Placental epithelial cell (primary cell): ENCODE measurements around the gene INPP5B. TPM values are rescaled to one million over a fixed set of nuclear protein-coding genes. Genes with fewer than 3 reads are reported as not detected.

Source experiments
- small RNA-seq: library from RNA; depleted of rRNA; stranded (forward); fragments of <200 nt; gene quantifications from one replicate; pipeline ENCODE3, GENCODE V24; 2012
- total RNA-seq: library from RNA; depleted of rRNA; stranded (reverse); fragments of >200 nt; gene quantifications from 2 replicates; pipeline ENCODE4 v1.2.3, GENCODE V29; 2012

INPP5B gene
- 20.8 and 31.0 TPM in 2 replicates for total RNA-seq

DNA sequence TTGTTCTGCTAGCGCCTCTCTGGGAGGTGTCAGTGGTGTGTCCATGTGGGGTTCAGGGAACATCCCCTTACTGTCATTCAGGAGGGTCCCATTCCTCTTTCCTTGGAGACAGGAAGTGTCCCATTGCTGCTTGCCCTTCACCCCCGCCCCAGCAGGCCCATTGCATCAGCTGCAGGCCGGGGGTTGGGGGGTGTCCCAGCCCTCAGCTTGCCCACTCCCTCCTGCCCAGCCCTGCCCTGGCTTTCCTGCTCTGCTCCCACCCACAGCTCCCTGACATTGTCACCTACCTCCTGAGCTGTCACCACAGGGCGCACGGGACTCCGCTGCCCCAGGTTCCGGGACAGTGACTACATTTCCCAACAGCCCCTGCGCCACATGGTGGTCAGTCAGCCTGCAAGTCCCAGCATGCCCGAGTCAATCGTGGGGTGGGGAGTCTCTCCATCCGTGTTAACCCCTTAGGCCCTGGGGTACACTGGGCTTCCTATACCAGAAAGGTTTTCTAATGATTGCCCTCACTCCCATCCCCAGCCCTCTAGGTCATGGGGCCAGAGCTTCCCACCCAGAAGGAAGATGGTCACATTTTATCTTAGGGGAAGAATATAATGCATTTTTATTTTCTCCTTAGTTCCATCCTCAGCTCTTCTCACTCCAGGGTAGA lies at the start of gene INPP5B:
Gene INPP5B, minus strand, starts transcription at position 351 of the 658 bp plus-strand sequence. CDS start 745 bp downstream, outside the sequence.

GRCh38 chr1:37859507-37860345 lies 87.1 kb downstream of the INPP5B start, which contains the start of gene MTF1:
Gene MTF1, minus strand, starts transcription at chr1:37859592. Its CDS starts 1,934 bp downstream, at chr1:37857658.

Small RNA genes within 50 kb of the gene (small RNA-seq; reads per million reads assigned to genes)
- gene RF00017 (not detected), gene RF00092 (not detected), gene RNU6-510P (not detected), gene RNU6-584P (not detected)

Other genes with a start within 250 kb of the INPP5B start
- gene EPHA10, start 181.9 kb downstream of the INPP5B start, total RNA-seq: under 0.01 TPM in 1 of 2 replicates, not detected in the other
- 0.98 and 2.0 TPM in 2 replicates for gene MANEAL, start 153.2 kb downstream of the INPP5B start, total RNA-seq
- 14.5 and 26.4 TPM in 2 replicates for gene C1orf122, start 139.3 kb downstream of the INPP5B start, total RNA-seq
- gene YRDC, start 138.8 kb downstream of the INPP5B start, total RNA-seq: 5.1 and 10.7 TPM in 2 replicates
- 2.6 and 3.5 TPM in 2 replicates for gene MTF1, start 87.5 kb downstream of the INPP5B start, total RNA-seq
- 58.9 and 65.2 TPM in 2 replicates for gene SF3A3, start 43.0 kb upstream of the INPP5B start, total RNA-seq
- 14.1 and 30.0 TPM in 2 replicates for gene FHL3, start 58.5 kb upstream of the INPP5B start, total RNA-seq
- gene UTP11, start 65.7 kb upstream of the INPP5B start, total RNA-seq: 16.9 and 33.0 TPM in 2 replicates
- 31.9 and 40.8 TPM in 2 replicates for gene POU3F1, start 99.7 kb upstream of the INPP5B start, total RNA-seq